Measurements from ENCODE around the gene LDAH. TPM values are rescaled to one million over a fixed set of nuclear protein-coding genes. Genes with fewer than 3 reads are reported as not detected.

Gene LDAH
- total RNA-seq, 4 donors from 2014 or later = 11.9 to 18.3 (median 14.0) TPM

- no peak for TF ChIP-seq CTCF (IDR thresholded peaks at IDR 0.05; ENCODE audit: low read depth)
Measured at GRCh38 chr2:20648206-20648605, 174.7 kb downstream of the LDAH start.

- TF ChIP-seq CTCF (IDR thresholded peaks at IDR 0.05; ENCODE audit: low read depth) = no peak
Measured at GRCh38 chr2:20647738-20648137, 175.2 kb downstream of the LDAH start.

- TF ChIP-seq CTCF (IDR thresholded peaks at IDR 0.05; ENCODE audit: low read depth) = no peak
Measured at GRCh38 chr2:20647211-20647610, 175.7 kb downstream of the LDAH start.

- no peak for TF ChIP-seq CTCF (IDR thresholded peaks at IDR 0.05; ENCODE audit: low read depth)
Measured at GRCh38 chr2:20646446-20646845, 176.5 kb downstream of the LDAH start.

- no peak for TF ChIP-seq CTCF (IDR thresholded peaks at IDR 0.05; ENCODE audit: low read depth)
Measured at GRCh38 chr2:20645761-20646160, 177.1 kb downstream of the LDAH start.

- TF ChIP-seq CTCF (IDR thresholded peaks at IDR 0.05; ENCODE audit: low read depth) = no peak
Measured at GRCh38 chr2:20645301-20645701, 177.6 kb downstream of the LDAH start.

GRCh38 chr2:20643826-20644225 lies 179.1 kb downstream of the LDAH start:
- no peak for TF ChIP-seq CTCF (IDR thresholded peaks at IDR 0.05; ENCODE audit: low read depth)

All from subcutaneous adipose tissue (tissue), 4 donors.